Body of pancreas (tissue), 4 donors: ENCODE results near the gene CYFIP2. TPM values are rescaled to one million over a fixed set of nuclear protein-coding genes. Genes with fewer than 3 reads are reported as not detected.
A peak's percentile ranks its signal among the peaks of the same experiment; 100 is the strongest.
"Not testable (repeated sequence)": the region's sequence is repeated elsewhere in the genome, so short reads cannot be mapped to it uniquely, and the experiment has no call there.

ENCODE experiments used
- ATAC-seq: fragments of 150-250 bp; one replicate; pipeline ENCODE4 v1.9.1; 2016
- DNase-seq, 4 donors: peaks; one replicate each; pipeline ENCODE4 v3.0.0-alpha.2; 2019
- H3K27ac ChIP-seq, 4 donors: fragments of 200-600 bp; sonication (generic); 1 replicate in 3 of 4; 2 replicates in 1 of 4; pipeline versions ENCODE4 v1.5.1 to v1.6.1; 2016 to 2019; ENCODE audit warnings: mild to moderate bottlenecking in 1 of 4, mixed read lengths in 1 of 4, moderate library complexity in 1 of 4
- H3K27me3 ChIP-seq, 2 donors: fragments of 200-600 bp; sonication (generic); one replicate each; pipeline ENCODE4 v1.6.0; 2016; ENCODE audit warnings: mild to moderate bottlenecking in 1 of 2
- H3K36me3 ChIP-seq, 2 donors: fragments of 200-600 bp; sonication (generic); replicated peaks in 1 of 2; 2 replicates each; pipeline ENCODE4 v1.5.1; 2016; ENCODE audit warnings: low read depth in 2 of 2; ENCODE audit not compliant: insufficient read depth in 1 of 2
- H3K4me1 ChIP-seq: fragments of 200-600 bp; sonication (generic); one replicate; pipeline ENCODE4 v1.6.0; 2016
- H3K4me3 ChIP-seq, 2 donors: fragments of 200-600 bp; sonication (generic); 1 replicate in 1 of 2; 2 replicates in 1 of 2; pipeline ENCODE4 v1.5.1; 2016 to 2019
- H3K9me3 ChIP-seq, 3 donors: fragments of 200-600 bp; sonication (generic); 1 replicate in 2 of 3; 2 replicates in 1 of 3; pipeline ENCODE4 v1.5.1; 2016
- CTCF ChIP-seq, 7 experiments: fragments of 450-650 bp in 4 of 7; fragments of 200-600 bp in 3 of 7; sonication (generic) in 3 of 7; IDR thresholded peaks; one replicate each; pipeline ENCODE4 v1.5.1; 2016 to 2019; ENCODE audit warnings: antibody characterized with exemption in 7 of 7
- POLR2A ChIP-seq, 3 donors: fragments of 450-650 bp; IDR thresholded peaks; one replicate each; pipeline ENCODE4 v1.6.1; 2016; ENCODE audit warnings: antibody characterized with exemption in 3 of 3, mild to moderate bottlenecking in 2 of 3
- WGBS, 2 donors: methylation state at CpG; one replicate each; pipeline ENCODE4 v1.1.5; 2017; 5-methylcytosine and 5-hydroxymethylcytosine counted together
- intact Hi-C: fragments of 100-400 bp; cut with DNase I; formaldehyde crosslinking; loops from one replicate; pipeline ENCODE4 v1.15.1; 2023
- total RNA-seq, 2 donors: library from RNA; depleted of rRNA; stranded (reverse); fragments of >200 nt; gene quantifications; one replicate each; pipeline ENCODE4 v1.1.0, GENCODE V29; 2016

CYFIP2 gene
- total RNA-seq, 2 donors from 2014 or later = 15.6 to 22.1 TPM

- Histone ChIP-seq H3K9me3 (no peaks in the 10 kb centered on the region), H3K36me3 (no peaks in the 10 kb centered on the region), H3K27ac (no peak overlapping the region), H3K4me3 (no peak overlapping the region), H3K27me3 (no peaks in the 10 kb centered on the region), H3K4me1 (no peaks in the 10 kb centered on the region)
- TF ChIP-seq POLR2A (IDR thresholded peaks at IDR 0.05) (no peak), CTCF (IDR thresholded peaks at IDR 0.05) (no peak)
- 63 to 76% methylated on average over 5 of the region's 5 CpGs for WGBS, 2 donors
- intact Hi-C loops = no loop called here
- ATAC-seq (no peak), DNase-seq (no peak)
Measured at GRCh38 chr5:157400741-157401495, 135.0 kb downstream of the CYFIP2 start.

- H3K27me3 ChIP-seq = no peaks in the 10 kb centered on the region
- no peaks in the 10 kb centered on the region for H3K4me1 ChIP-seq
- ATAC-seq (no peak), DNase-seq (no peak)
- no peaks in the 10 kb centered on the region for H3K36me3 ChIP-seq
- intact Hi-C loops = no loop called here
- H3K9me3 ChIP-seq = no peaks in the 10 kb centered on the region
- H3K27ac ChIP-seq = no peak overlapping the region
- no peak overlapping the region for H3K4me3 ChIP-seq
- TF ChIP-seq POLR2A (IDR thresholded peaks at IDR 0.05) (no peak), CTCF (IDR thresholded peaks at IDR 0.05) (no peak)
Measured at GRCh38 chr5:157415838-157416237, 149.9 kb downstream of the CYFIP2 start.

GRCh38 chr5:157419521-157419920 lies 153.6 kb downstream of the CYFIP2 start:
- H3K27me3 ChIP-seq, DNase-seq, intact Hi-C loops, H3K36me3 ChIP-seq, H3K27ac ChIP-seq, H3K4me1 ChIP-seq, H3K9me3 ChIP-seq, H3K4me3 ChIP-seq, ATAC-seq: not testable (repeated sequence)
- 96% methylated on average over 25 of the region's 30 CpGs; no CpG with 5 or more reads in 1 of the 2 donors for WGBS, 2 donors

- H3K36me3 ChIP-seq, H3K27me3 ChIP-seq, DNase-seq, H3K4me3 ChIP-seq, intact Hi-C loops, H3K27ac ChIP-seq, H3K9me3 ChIP-seq, H3K4me1 ChIP-seq, ATAC-seq: not testable (repeated sequence)
- 79 to 86% methylated on average over 5 of the region's 5 CpGs for WGBS, 2 donors
Measured at GRCh38 chr5:157429920-157430319, 164.0 kb downstream of the CYFIP2 start.

- Histone ChIP-seq H3K4me1 (no peaks in the 10 kb centered on the region), H3K9me3 (no peaks in the 10 kb centered on the region), H3K27ac (no peak overlapping the region), H3K27me3 (no peaks in the 10 kb centered on the region), H3K36me3 (no peaks in the 10 kb centered on the region), H3K4me3 (no peak overlapping the region)
- ATAC-seq (no peak), DNase-seq (peak in 1 of 4 donors; percentile 26)
- intact Hi-C loops = no loop called here
- TF ChIP-seq CTCF (IDR thresholded peaks at IDR 0.05) = peak in 5 of 7 experiments; percentile 33 to 56 (median 45)
- TF ChIP-seq POLR2A (IDR thresholded peaks at IDR 0.05) = no peak
- 28 to 29% methylated on average over 4 of the region's 4 CpGs for WGBS, 2 donors
Measured at GRCh38 chr5:157431544-157432200, 165.7 kb downstream of the CYFIP2 start.
